SH-SY5Y (cell line): Measurements from ENCODE around the gene OXT.

ENCODE experiments used
- GATA2 ChIP-seq: IDR thresholded peaks from 2 replicates; pipeline ENCODE4 v1.6.1; 2011; ENCODE audit warnings: mild to moderate bottlenecking, low read depth, low read length
- GATA3 ChIP-seq: IDR thresholded peaks from 2 replicates; pipeline ENCODE4 v1.6.1; 2011; ENCODE audit warnings: low read depth, mild to moderate bottlenecking, low read length, moderate library complexity

DNA sequence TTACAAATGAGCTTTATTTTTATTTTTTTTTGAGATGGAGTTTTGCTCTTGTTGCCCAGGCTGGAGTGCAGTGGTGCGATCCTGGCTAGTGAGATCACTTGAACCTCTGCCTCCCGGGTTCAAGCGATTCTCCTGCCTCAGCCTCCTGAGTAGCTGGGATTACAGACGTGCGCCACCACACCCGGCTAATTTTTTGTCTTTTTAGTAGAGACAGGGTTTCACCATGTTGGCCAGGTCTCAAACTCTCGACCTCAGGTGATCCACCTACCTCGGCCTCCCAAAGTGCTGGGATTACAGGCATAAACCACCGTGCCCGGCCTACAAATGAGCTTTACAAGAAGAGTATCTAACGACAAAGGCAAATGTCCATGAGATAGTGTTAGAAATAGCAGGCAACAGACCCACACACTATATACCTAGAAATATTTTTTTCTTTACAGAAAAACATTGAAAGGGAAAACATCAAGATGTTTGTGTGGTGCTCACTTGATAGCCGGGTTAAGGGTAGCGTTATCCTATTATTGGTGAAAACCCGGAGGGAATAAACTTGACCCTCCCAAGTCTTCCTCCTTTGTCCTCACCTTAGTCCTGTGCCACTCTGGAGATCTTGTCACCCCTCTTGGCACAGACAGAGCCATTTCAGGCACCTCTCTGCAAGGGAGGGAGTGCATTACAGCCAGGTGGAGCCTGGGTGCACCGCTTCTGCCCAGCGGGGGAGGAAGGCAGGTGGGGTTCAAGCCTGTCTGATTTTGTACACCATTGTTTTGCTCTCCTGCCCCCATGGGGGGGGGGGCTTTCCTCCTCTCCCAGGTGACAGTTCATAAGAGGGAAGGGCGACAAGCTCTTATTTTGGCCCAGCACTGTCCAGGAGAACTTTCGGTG is 34.1 kb downstream of the OXT start:
- TF ChIP-seq GATA2 = no peak
- TF ChIP-seq GATA3 = no peak
